Left renal cortex interstitium (tissue), 4 donors: ENCODE data around the gene GRB10. TPM values are rescaled to one million over a fixed set of nuclear protein-coding genes. Genes with fewer than 3 reads are reported as not detected.

Experiments used
- DNase-seq, 4 donors: peaks; one replicate each; pipeline ENCODE4 v3.0.0-alpha.2; 2013; ENCODE audit warnings: low read depth in 4 of 4, low spot score in 2 of 4, missing footprints in 1 of 4
- polyA plus RNA-seq, 4 donors: library from polyadenylated mRNA; unstranded; fragments of 120-200 nt; gene quantifications; one replicate each; pipeline ENCODE4 v1.2.1, GENCODE V29; 2013; ENCODE audit not compliant: insufficient read length in 4 of 4

GRB10 gene
- polyA plus RNA-seq, 4 donors, result 25.7 to 47.8 (median 35.6) TPM

DNA sequence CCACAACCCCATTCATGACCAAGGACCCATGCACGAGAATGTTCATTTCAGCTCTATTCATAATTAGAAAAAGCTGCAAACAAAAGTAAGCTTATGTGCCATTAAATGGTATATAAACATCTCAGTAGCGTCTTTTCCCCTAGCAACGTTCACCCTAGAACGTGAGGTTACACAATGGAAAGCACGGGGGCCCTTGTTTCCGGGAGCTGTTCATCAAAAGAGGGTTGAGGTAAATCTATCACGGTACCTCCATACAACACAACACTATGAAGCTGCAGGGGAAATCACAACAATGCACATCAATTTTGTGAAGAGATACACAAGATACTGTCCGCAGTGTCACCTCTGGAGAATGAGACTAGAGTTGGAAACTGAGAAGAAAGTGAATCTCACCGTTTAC lies 136.6 kb downstream of the GRB10 start:
- no peak for DNase-seq

DNA sequence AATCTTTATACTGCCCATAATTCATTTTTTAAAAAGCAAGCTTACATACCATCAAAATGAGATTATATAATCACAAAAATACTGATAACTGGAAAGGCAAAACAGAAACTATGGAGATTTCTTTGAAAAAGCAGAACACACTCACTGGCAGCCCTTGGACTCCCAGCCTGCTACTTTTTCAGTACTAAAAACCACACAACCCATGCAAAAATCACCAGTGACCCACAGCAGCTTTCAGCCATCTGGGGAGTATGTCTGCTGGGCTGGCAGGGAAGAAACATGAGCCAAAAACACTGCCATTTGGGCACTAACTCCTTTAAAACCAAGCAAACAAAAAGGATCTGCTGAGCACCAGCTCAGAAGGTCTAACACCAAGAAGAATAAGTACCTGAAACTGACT lies 137.5 kb downstream of the GRB10 start:
- no peak for DNase-seq

DNA sequence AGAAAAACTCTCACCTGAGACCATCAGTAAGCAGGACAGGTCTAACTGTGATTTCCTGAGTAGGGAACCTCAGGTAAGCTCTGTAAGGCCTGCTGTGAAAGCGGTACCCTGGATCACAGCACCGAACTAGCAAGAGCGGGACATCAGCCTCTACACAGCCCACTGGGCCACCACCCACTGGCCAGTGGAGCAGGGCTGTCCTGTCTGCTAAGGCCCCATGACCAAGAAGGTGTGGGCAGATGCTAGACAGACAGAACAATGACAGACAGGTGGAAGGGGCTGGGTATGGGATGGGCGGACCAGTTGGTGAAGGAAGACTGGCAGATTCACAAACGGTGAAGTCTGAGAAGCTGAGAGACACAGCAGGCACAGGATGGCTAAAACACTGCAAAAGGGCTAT lies 138.1 kb downstream of the GRB10 start:
- DNase-seq, result no peak

DNA sequence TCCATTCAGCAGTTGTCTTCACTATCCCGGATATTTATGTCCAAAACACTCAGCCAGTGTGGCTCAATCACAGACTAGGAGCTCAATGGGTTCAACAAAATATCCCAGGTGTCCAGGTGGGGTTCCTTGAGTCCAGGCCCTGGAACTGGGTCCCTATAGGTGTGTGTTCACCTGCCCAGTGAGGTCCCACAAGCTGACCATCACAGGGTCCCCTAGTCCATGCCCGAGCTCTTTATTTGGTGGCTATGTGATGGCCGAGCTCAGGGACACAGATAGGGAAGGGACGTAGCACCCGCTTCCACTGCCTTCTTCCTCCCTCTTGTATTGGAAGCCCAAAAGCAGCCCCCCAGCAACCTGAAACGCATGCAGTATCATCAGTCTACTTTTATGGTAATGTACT lies 138.6 kb downstream of the GRB10 start:
- DNase-seq, result no peak

DNA sequence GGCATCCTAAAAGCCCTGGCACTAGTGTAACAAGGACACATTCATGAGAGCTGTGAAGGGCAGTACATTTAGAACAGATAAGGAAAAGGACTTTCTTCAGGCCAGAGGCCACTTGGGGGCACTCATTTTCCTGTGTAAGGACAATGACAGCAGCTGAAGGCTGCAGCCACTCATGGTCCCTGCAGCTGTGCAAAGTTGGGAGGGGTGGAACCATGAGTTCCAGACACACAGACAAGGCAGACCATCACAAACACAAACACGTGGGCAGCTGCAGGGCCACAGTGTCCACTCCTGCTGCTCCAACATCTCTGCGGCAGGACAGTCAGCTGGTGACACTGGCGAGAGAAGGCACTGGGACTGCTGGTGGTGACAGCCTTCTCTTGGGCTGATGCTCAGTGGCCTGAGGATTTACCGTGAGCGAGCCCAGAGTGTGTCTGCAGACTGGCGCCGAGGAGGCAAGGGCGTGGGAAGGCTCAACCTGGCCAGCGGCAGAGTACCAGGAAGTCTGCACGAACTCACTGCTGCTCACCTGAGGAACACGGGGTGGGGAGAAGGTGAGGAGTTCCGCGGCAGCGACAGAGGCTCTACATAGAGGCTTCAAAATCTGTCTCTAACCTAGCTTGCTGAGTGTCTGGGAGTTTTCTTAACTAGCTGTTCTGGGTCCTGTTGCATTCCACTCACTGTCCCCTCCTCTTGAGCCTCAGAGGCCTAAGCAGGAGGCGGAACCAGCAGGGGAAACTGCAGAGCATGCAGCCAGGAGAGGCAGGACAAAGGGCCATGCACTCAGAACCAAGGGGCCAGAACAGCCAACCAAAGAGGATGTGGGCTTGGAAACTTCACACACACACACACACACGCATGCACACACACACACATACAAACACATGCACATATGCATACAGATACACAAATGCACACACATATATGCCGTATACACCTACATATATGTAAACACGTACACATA lies 141.0 kb downstream of the GRB10 start:
- no peak for DNase-seq

DNA sequence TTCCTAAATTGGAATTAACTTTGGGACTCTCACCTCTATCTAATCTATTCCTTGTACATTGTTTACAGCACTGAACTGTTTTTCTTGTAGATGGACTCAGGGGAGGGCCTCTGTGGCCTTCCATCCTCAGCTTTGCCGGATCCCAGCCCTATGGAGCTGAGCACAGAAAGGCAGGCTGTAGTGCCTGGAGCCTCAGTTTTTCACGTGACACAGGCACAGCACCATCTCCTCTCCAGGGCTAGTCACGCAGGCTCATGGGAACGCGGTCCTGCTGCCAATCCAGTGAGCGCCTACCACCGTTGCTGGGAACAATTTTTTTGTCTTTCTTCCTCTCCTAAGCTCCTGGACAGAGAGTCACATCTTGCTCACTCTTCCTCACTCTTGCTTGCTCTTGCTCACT lies 141.9 kb downstream of the GRB10 start:
- no peak for DNase-seq

DNA sequence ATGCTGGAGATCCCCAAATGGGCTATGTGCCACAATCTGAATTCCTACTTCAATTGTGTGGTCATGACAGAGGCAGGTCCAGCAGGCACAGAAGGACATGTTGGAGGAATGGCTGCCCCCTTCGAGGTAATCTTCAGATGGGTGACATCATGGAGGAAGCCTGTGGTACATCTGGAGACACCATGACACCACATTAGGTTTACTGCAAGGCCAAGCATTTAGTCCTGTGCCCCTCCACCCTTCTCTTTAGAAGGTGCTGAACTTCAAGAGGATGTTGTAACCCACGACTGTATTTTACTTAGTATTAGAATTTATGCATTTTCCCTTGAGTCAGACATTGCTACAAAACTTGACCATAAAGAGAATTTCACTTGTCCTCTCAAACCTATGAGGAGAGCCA lies 142.4 kb downstream of the GRB10 start:
- no peak for DNase-seq

DNA sequence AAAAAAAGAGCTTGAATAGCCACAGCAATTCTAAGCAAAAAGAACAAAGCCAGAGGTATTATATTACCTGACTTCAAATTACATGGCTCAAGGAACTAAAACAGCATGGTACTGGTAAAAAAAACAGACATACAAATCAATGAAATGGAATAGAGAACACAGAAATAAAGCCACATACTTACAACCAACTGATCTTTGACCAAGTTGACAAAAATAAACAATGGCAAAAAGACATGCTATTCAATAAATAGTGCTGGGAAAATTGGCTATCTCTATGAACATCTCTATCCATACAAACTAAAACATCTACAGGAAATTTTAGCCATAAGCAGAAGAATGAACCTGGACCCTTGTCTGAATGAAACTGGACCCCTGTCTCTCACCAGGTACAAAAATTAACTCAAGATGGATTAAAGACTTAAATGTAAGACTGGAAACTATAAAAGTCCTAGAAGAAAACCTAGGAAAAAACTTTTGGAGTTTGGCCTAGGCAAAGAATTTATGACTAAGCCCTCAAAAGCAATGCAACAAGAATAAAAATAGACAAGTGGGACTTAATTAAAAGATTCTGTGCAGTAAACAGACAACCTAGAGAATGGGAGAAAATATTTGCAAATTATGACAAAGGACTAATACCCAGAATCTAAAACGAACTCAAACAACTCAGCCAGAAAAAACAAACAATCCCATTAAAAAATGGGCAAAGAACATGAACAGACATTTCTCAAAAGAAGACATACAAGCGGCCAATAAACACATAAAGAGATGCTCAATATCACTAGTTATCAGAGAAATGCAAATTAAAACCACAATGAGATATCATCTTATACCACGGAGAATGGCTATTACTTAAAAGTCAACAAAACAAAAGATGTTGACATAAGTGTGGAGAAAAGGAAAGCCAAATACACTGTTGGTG lies 144.7 kb downstream of the GRB10 start:
- DNase-seq, result no peak

DNA sequence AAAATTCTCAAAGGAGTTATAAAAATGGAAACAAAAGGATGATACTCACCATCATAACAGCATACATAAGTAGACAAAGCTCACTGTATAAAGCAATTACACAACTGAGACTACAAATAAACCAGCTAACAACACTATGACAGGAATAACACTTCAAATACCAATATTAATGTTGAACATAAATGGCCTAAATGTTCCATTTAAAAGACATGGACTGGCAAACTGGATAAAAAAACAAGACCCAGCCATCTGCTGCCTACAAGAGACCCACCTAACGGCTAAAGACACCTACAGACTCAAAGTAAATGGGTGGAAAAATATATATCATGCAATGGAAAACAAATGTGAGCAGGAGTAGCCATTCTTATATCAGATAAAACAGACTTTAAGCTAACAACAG lies 148.3 kb downstream of the GRB10 start:
- DNase-seq, result no peak

DNA sequence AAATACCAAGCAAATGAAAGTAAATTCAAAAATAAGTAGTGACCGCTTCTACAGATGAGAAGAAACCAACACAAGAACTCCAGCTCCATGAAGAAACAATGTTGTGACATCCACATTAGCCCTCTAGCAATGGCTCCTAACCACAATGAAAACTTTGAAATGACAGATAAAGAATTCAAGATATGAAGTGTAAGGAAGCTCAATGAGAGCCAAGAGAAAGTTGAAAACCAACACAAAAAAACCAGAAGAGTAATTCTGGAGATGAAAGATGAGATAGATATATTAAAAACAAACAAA lies 149.3 kb downstream of the GRB10 start:
- DNase-seq, result no peak

DNA sequence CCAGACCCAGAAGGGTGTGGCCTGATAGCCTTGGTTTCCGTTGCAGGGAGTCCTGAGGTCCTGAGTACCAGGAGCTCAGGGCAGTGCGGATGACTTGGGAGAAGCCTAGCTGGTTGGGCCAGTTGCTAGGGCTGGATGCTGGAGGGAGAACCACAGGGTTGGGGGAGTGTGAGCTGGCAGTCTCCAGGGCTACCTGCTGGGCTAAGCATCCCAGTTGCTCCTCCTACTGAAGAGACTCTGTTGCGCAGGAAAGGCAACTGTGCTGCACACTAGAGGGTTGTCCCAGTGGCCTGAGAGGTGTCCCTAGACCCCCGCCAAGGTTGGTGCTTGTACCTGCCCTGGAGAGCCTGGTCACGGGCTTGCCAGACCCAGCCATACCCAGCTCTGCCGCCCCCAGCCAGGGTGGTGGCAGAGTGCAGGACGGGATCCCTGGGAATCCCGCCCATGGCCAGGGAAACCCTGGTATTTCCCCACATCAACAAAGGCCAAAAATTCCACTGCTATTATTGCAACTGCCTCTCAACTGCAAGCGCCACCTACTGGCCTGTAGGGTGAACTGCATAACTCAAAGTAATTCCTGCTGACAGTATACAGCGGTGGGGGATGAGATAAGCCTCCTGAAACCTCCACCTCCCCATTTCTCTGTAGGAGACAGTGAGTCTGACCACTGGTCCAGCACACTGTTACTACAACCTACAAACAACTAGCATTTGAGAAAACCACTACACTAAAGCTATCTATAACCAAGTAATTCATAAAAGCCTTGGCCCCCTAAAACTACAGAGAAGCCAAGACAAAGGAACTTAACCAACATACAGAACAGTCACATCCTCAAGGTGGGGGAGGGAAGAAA lies 149.9 kb downstream of the GRB10 start:
- no peak for DNase-seq

DNA sequence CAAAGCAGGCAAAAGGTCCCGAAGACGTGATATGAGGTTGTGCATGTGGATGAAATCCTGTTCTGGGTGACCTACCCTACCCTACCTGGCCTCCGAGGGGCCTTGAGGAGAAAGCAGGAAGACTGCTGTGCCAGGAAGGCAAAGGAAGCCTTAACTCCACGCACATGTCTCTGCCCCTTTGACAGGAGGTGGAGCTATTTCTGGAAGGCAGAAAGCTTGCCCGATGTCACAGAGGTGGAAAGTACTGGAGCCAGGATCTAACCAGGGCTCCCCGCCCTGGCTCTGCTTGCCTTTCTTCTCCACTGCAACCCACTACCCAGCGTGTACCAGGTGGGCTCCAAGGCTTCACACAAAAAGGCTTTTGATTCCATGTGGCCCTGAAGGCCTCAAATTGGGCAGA lies 151.1 kb downstream of the GRB10 start:
- no peak for DNase-seq

DNA sequence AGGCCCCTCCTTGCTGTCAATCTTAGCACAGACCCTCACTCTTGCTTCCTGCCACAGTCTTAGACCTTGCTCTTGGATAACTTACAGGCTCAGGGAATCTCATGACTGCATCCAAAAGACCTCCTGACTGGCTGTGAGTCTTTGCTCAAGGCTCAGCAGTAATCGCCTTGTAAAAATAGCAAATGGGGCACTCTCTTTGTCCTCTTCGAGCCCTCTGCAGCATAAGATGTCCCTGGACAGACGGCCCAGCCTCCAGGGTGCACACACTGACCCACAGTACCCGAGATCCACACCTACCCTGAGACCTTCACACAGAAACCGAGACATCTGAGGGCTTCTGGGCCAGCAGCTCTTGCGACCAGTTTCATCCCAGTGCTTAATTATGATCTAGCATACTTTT lies 151.6 kb downstream of the GRB10 start:
- no peak for DNase-seq

DNA sequence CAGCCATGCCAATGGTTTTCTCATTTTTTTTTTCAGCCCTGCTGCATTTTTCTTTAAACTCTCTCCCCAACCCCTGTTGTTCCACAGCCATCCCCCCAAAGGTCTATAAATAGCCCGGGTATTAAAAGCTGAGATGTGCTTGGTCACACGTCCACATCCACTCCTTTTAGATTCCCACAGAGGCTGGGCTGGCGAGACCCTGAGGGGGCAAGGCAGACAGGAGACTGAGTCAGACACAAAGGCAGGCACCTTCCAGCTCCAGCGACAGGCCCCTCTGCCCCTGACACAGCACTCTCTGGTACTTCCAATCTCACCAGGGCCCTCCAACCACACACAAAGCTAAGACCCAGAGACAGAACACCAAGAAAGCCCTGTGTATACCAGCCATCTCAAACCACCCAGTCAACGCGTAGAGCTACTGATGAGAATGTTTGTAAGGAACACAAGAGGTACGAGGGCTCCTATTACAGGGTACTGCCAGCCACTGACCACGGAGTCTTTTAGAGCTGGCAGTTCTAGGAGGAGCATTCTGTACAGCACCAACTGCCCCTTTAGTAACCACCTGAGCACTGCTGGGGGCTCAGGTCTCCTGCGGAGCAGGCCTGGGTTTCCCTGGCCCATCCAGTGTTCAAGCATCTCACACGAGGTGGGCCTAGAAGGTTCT lies 153.3 kb downstream of the GRB10 start:
- DNase-seq, result no peak

DNA sequence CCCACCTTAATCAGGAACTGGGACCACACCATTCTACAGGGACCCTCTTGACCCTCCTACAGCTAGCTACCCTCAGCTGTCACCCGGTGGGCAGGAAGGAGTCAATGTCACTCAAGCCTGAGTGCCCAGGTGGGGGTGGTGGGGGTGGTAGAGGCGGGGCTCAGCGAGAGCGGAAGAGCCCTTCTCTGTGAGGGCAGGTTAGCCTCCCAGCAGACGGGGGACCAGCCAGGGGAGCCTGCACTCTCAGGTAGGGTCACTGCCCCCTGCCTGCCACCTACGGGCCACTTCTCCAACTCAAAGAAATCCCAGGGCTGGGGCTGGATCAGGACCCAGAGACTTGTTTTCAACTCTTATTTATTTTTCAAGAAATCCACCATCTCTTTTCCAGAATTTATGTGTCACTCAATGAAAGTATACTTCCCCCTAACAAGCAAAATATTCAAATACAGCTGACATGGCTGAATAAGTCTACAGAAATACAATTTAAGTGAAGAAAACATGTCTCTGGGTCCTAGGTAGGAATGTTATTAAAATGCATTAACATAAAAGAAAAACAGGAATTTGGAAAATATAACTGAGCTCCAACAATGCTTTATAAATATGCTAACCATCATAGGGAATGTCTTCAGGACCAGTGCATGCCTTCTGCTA lies 154.1 kb downstream of the GRB10 start:
- no peak for DNase-seq

DNA sequence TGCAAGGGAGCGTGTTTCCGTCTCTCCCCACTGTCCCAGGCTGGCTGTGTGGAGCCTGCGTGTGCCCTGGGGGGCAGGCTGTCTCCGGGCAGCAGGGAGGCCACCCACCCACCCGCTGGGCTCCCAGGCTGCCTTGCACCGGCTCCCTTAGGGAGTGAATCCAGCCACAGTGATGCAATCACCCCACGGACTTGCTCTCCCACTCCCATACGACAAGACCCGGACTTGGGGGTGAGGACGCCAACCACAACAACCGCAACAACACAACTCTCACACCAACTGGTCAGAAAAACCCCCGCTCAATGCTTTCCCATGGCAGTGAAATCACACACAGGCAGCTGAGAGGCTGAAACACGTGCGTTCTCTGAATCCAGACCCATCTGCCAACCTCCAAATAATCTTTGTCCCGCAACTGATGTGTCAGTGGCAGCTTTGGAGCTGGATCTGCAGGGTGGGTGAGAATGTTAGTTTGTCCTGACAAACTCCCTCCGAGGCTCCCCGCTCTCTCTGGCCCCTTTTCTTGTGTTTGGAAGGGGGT lies 154.8 kb downstream of the GRB10 start:
- DNase-seq, result no peak

DNA sequence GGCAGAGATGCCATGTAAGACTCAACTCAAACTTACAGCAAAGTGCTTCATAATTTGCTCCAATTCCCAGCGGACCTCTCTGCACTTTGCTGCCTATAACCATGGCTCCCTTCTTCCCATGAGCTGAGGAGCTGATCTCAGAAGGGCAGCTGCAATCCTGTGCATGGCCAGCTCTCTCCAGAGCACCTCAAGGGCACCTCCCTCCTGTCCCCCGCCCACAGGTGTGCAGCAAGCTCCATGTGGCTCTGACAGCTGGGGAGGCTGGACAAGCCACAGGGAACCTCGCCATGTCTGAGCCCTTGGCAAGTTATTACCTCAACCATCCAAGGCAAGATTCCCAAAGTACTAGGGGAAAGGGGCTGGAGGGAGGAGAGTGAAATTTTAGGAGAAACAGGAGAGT lies 156.4 kb downstream of the GRB10 start:
- DNase-seq, result no peak

DNA sequence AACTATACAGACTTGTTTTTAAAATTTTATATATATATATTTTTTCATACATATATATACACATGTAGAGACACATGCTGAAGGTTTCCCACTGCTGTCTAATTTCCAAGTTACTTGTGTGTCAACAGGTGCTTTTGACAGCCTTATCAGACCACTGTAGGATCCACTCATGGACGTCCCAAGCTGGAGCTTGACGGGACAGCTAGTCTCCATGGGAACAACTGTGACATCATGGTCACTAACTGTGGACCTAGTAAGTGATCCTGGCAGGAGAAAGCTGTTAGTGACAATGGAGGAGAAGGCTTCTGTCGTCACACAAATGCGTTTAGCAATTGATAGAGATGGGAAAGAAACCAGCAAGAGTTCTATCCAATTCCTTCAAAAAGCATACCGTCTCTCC lies 157.3 kb downstream of the GRB10 start:
- DNase-seq, result no peak

DNA sequence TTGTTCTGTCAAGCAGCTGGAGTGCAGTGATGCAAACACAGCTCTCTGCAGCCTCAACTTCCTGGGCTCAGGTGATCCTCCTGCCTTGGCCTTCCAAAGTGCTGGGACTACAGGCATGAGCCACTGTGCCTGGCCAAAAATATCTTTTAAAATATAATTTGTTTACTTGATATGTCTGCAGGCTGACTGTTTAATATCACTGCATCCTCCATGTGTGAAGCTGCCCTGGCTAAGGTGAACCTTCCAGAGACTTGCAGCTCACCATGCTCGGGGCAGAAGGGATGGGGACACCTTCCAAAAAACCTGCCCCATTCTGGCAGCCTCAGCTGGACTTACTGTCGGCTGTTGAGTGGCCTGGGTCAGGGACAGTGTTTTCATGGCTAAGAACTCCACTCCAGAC lies 159.9 kb downstream of the GRB10 start:
- DNase-seq, result no peak
